Stomach (tissue), 9 donors: ENCODE measurements around the gene CDK17. TPM values are rescaled to one million over a fixed set of nuclear protein-coding genes. Genes with fewer than 3 reads are reported as not detected.

Experiments used
- DNase-seq, 2 donors: peaks; one replicate each; pipeline versions ENCODE4 v3.0.0 to v3.0.0-alpha.2; 2013 to 2019
- H3K27ac ChIP-seq, 5 donors: fragments of 200-600 bp in 4 of 5; sonication (generic) in 4 of 5; one replicate each; pipeline ENCODE4 v1.5.1; 2013 to 2019; ENCODE audit warnings: mild to moderate bottlenecking in 1 of 5, moderate library complexity in 1 of 5
- H3K27me3 ChIP-seq, 3 donors: fragments of 200-600 bp; sonication (generic); one replicate each; pipeline ENCODE4 v1.5.1; 2017 to 2019; ENCODE audit warnings: mixed run types in 1 of 3
- H3K36me3 ChIP-seq, 4 donors: fragments of 200-600 bp; sonication (generic); 1 replicate in 3 of 4; 2 replicates in 1 of 4; pipeline ENCODE4 v1.5.1; 2016 to 2019
- H3K4me1 ChIP-seq, 4 donors: fragments of 200-600 bp; sonication (generic); one replicate each; pipeline ENCODE4 v1.5.1; 2016 to 2019
- H3K4me3 ChIP-seq, 4 donors: fragments of 200-600 bp; sonication (generic) in 3 of 4; one replicate each; pipeline ENCODE4 v1.5.1; 2016 to 2019; ENCODE audit warnings: mild to moderate bottlenecking in 1 of 4
- H3K9me3 ChIP-seq, 4 donors: fragments of 200-600 bp; sonication (generic); one replicate each; pipeline ENCODE4 v1.5.1; 2016 to 2019
- EP300 ChIP-seq: sonication (generic); formaldehyde crosslinking; IDR thresholded peaks from one replicate; pipeline ENCODE4 v1.6.1; 2017; ENCODE audit warnings: antibody characterized with exemption
- POLR2A ChIP-seq, 4 donors: fragments of 450-650 bp; IDR thresholded peaks; one replicate each; pipeline ENCODE4 v1.6.1; 2016; ENCODE audit warnings: antibody characterized with exemption in 4 of 4, control low read depth in 2 of 4, mild to moderate bottlenecking in 1 of 4, moderate library complexity in 1 of 4
- POLR2AphosphoS5 ChIP-seq, 3 donors: sonication (generic); formaldehyde crosslinking; IDR thresholded peaks; one replicate each; pipeline ENCODE4 v1.6.1; 2016; ENCODE audit warnings: antibody characterized with exemption in 3 of 3
- WGBS, 5 donors: extraction: QIAGEN DNeasy Blood & Tissue Kit in 3 of 5; methylation state at CpG; one replicate each; pipeline versions ENCODE4 v1.1.5 to v1.1.7; 2013 to 2018; 5-methylcytosine and 5-hydroxymethylcytosine counted together
- intact Hi-C: fragments of 100-400 bp; cut with DNase I; formaldehyde crosslinking; loops from one replicate; pipeline ENCODE4 v1.15.1; 2023; ENCODE audit warnings: low total_unique reads
- polyA plus RNA-seq, 3 donors: library from polyadenylated mRNA; stranded (reverse); fragments of 200-250 nt; gene quantifications; one replicate each; pipeline ENCODE4 v1.2.3, GENCODE V29; 2013
- small RNA-seq, 4 donors: library from RNA; depleted of rRNA; stranded (forward); fragments of <200 nt; gene quantifications; one replicate each; pipeline ENCODE3, GENCODE V24; 2016
- total RNA-seq, 5 donors: library from RNA; depleted of rRNA; stranded (reverse); fragments of >200 nt; gene quantifications; one replicate each; pipeline versions ENCODE4 v1.1.0 to v1.2.3, GENCODE V29; 2014 to 2016
- TF ChIP-seq, protein P1 (sequence below), 7 experiments: fragments of 450-650 bp in 4 of 7; fragments of 200-600 bp in 3 of 7; sonication (generic) in 3 of 7; IDR thresholded peaks; one replicate each; pipeline ENCODE4 v1.5.1; 2016 to 2019; ENCODE audit warnings: antibody characterized with exemption in 7 of 7, control low read depth in 2 of 7, mild to moderate bottlenecking in 1 of 7
- donor health status: healthy with polysubstance abuse.
- donor health status: Bipolar disorder and iron deficiency.
- donor health status: healthy.

CDK17 gene
- total and polyA plus RNA-seq, 8 donors, result 5.4 to 137 (median 40.5) TPM

DNA sequence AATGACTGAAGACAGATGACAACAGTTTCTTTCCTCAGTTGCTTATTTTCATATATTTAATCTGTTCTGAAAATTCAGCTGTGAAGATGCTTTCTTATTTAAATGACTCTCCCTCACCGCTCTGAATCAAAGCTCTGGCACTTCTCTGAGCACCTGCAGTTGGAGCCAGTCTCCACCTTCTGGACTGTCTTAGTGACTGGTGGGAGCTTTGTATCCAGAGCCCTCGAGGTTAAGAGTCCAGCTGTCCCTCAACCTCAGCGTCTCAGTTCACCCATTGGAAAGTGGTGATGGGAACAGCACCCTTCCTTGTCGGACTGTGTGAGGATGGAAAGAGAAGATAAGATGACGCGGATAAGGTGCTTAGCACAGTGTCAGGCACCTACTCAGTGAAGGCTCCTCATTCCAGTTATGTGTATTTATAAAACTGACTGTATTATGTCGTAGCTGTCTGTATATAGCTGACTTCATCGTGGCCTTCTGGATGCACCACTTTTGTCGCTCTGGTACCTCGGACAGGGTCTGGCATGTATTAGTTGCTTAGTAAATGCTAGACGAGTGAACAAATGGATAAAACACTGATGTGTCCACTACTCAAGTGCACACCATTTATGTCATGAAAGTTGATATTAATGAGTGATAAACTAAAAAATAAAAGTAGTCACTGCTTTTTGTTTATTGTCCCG, 171.5 kb downstream of the CDK17 start:
- 80 to 90% (median 86%) methylated on average over 12 of the region's 12 CpGs for WGBS, 5 donors
- Histone ChIP-seq H3K9me3 (no peaks in the 10 kb centered on the region), H3K4me1 (peaks cover 10 to 37% (median 26%) of the 10 kb centered on the region in 4 donors), H3K4me3 (no peak overlapping the region), H3K36me3 (peaks cover 9 to 44% (median 27%) of the 10 kb centered on the region in 4 donors), H3K27ac (no peak overlapping the region), H3K27me3 (no peaks in the 10 kb centered on the region)
- no peak for TF ChIP-seq POLR2AphosphoS5 (IDR thresholded peaks at IDR 0.05)
- TF ChIP-seq, protein P1, sequence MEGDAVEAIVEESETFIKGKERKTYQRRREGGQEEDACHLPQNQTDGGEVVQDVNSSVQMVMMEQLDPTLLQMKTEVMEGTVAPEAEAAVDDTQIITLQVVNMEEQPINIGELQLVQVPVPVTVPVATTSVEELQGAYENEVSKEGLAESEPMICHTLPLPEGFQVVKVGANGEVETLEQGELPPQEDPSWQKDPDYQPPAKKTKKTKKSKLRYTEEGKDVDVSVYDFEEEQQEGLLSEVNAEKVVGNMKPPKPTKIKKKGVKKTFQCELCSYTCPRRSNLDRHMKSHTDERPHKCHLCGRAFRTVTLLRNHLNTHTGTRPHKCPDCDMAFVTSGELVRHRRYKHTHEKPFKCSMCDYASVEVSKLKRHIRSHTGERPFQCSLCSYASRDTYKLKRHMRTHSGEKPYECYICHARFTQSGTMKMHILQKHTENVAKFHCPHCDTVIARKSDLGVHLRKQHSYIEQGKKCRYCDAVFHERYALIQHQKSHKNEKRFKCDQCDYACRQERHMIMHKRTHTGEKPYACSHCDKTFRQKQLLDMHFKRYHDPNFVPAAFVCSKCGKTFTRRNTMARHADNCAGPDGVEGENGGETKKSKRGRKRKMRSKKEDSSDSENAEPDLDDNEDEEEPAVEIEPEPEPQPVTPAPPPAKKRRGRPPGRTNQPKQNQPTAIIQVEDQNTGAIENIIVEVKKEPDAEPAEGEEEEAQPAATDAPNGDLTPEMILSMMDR (IDR thresholded peaks at IDR 0.05), result no peak
- no peak for TF ChIP-seq POLR2A (IDR thresholded peaks at IDR 0.05)
- TF ChIP-seq EP300, result no peak
- no peak for DNase-seq
- intact Hi-C loops, result no loop called here

Small RNAs within 50 kb of the gene (small RNA-seq; reads per million reads assigned to genes)
- gene RN7SKP11 (0 reads per million in 4 donors), gene RNU4-24P (0 reads per million in 4 donors)

Other genes starting within 250 kb of the CDK17 start
- 10 to 100 TPM in 3 of 5 donors, 1 to 10 TPM in 2; 2.2 to 21.7 (median 17.5) TPM for gene ELK3, start 206.1 kb downstream of the CDK17 start, total RNA-seq
- 10 to 100 TPM in 2 of 3 donors, 1 to 10 TPM in 1; 8.0 to 13.3 (median 12.2) TPM for gene ELK3, start 206.1 kb downstream of the CDK17 start, polyA plus RNA-seq
- gene CFAP54, start 89.1 kb upstream of the CDK17 start, total RNA-seq, result 10 to 100 TPM in 1 of 5 donors, 1 to 10 TPM in 3, not detected in 1; 2.6 to 36.6 (median 3.8) TPM
- under 1 TPM in 2 of 3 donors, not detected in 1; 0.08 to 0.25 TPM for gene CFAP54, start 89.1 kb upstream of the CDK17 start, polyA plus RNA-seq